Activated naive CD4-positive, alpha-beta T cell treated with anti-CD3 and anti-CD28 coated beads, Interleukin-2, amount 50 U/mL, for 16 hours (primary cell): ENCODE results near the gene RAP1GAP.

Experiments used
- DNase-seq: peaks from one replicate; pipeline ENCODE4 v3.0.0-alpha.2; 2020

RAP1GAP gene

GRCh38 chr1:21661886-21662285 is 7.3 kb downstream of the RAP1GAP start:
- no peak for DNase-seq

- no peak for DNase-seq
Measured at GRCh38 chr1:21659924-21660326, 9.2 kb downstream of the RAP1GAP start.

- DNase-seq, result peak; percentile 75
Measured at GRCh38 chr1:21659099-21659923, 9.8 kb downstream of the RAP1GAP start.

- DNase-seq, result no peak
Measured at GRCh38 chr1:21657456-21658190, 11.5 kb downstream of the RAP1GAP start.

GRCh38 chr1:21655748-21656147 is 13.4 kb downstream of the RAP1GAP start:
- no peak for DNase-seq

- no peak for DNase-seq
Measured at GRCh38 chr1:21655259-21655658, 13.9 kb downstream of the RAP1GAP start.

- DNase-seq, result no peak
Measured at GRCh38 chr1:21654209-21654608, 14.9 kb downstream of the RAP1GAP start.

- no peak for DNase-seq
Measured at GRCh38 chr1:21653744-21654100, 15.4 kb downstream of the RAP1GAP start.

- DNase-seq, result no peak
Measured at GRCh38 chr1:21652937-21653743, 16.0 kb downstream of the RAP1GAP start.

GRCh38 chr1:21652101-21652936 is 16.8 kb downstream of the RAP1GAP start:
- no peak for DNase-seq

- DNase-seq, result peak; percentile 56
Measured at GRCh38 chr1:21651214-21652042, 17.7 kb downstream of the RAP1GAP start.

GRCh38 chr1:21650400-21650799 is 18.8 kb downstream of the RAP1GAP start:
- DNase-seq, result no peak

- DNase-seq, result no peak
Measured at GRCh38 chr1:21649315-21649714, 19.8 kb downstream of the RAP1GAP start.

- DNase-seq, result no peak
Measured at GRCh38 chr1:21648791-21649190, 20.4 kb downstream of the RAP1GAP start.

GRCh38 chr1:21648352-21648730 is 20.8 kb downstream of the RAP1GAP start:
- DNase-seq, result no peak

- peak; percentile 26 for DNase-seq
Measured at GRCh38 chr1:21647431-21648351, 21.5 kb downstream of the RAP1GAP start.

GRCh38 chr1:21645550-21645949 is 23.6 kb downstream of the RAP1GAP start:
- DNase-seq, result no peak

GRCh38 chr1:21644906-21645305 is 24.3 kb downstream of the RAP1GAP start:
- no peak for DNase-seq

- no peak for DNase-seq
Measured at GRCh38 chr1:21644348-21644747, 24.8 kb downstream of the RAP1GAP start.

- DNase-seq, result no peak
Measured at GRCh38 chr1:21643624-21644023, 25.5 kb downstream of the RAP1GAP start.
